Measurements from ENCODE around the gene C3.
"Not testable (repeated sequence)": the region's sequence is repeated elsewhere in the genome, so short reads cannot be mapped to it uniquely, and the experiment has no call there.

The C3 gene

DNA sequence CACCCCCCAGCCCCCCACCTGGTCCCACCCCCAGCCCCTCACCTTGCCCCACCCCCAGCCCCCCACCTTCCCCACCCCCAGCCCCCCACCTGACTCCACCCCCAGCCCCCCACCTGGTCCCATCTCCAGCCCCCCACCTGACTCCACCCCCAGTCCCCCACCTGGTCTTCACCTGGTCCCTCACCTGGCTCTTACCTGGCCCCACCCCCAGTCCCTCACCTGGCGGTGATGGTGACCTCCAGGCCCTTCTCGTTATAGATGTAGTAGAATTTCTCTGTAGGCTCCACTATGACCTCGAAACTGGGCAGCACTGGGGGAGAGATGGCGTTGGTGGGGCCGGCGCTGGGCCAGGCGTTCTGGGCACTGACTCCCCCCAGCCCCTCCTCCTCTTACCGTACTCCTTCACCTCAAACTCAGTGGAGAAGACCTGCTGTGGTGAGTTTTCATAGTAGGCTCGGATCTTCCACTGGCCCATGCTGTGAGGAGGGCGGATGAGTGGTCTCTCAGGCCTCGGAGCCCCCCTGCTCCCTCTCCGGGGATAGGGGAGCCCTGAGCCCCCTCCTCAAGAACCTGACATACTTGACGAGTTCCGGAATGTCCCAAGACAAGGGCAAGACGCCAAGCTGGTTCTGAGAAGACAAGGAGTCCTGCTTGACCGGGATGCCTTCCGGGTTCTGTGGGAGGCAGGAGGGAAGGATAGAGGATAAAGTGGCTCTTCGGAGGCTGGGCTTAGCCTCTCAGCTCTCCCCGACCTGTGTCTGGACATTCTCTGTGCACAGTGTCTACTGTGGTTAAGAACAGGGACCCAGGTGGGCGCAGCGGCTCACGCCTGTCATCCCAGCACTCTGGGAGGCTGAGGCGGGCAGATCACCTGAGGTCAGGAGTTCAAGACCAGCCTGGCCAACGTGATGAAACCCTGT is 6.4 kb downstream of the C3 start:
- no peak for DNase-seq (ENCODE audit: low read depth in 2 of 2)

DNA sequence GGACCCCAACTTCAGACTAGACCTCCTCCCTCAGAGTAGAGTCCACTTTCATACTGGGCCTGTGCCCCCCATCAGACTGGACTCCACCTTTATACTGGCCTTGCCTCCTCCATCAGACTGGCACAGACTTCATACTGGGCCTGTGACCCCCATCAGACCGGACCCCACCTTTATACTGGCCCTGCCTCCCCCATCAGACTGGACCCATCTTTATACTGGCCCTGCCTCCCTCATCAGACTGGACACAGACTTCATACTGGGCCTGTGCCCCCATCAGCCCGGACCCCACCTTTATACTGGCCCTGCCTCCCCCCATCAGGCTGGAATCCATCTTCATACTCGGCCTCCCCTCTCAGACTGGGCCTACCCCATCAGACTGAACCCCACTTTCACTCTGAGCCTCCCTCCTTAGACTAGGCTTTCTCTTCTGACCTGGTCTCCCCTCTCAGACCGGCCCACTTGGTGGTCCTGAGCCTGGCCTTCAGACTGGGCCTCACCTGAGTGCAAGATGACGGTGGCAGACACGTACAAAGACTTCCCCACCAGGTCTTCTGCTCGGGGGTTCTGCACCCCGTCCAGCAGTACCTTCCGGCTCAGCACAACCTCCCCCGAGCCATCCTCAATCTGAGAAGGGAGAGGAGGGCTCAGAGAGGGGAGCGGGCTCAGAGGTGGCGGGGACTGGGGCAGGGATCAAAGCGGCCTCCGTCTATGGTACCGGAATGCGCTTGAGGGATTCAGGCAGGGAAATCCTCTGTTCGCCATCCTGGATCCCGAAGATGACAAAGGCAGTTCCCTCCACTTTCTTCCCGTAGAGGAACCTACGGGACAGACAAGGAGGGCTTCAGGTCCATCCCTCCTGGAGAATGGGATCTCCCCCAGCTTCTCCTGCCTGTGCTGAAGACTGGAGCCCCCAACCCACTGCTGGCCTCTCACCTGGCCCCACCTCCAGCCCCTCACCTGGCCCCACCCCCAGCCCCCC is 7.5 kb downstream of the C3 start:
- no peak for DNase-seq (ENCODE audit: low read depth in 2 of 2)

DNA sequence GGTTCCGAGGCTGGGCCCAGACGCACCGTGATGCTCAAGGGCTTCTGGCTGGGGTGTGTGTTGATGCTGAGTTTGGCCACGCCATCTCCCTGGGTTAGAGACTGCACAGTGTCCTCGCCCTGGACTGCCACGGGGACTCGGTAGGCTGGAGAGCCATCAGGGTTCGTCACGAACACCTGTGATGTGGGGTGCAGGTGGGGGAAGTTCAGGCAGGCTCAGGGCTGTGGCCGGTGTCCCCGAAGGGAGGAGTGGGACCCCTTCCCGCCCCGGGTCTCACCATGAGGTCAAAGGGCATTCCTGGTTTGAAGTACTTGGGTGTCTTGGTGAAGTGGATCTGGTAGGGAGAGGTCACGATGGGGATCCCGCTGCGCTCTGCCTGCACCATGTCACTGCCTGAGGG is 8.2 kb downstream of the C3 start:
- no peak for DNase-seq (ENCODE audit: low read depth in 2 of 2)

DNA sequence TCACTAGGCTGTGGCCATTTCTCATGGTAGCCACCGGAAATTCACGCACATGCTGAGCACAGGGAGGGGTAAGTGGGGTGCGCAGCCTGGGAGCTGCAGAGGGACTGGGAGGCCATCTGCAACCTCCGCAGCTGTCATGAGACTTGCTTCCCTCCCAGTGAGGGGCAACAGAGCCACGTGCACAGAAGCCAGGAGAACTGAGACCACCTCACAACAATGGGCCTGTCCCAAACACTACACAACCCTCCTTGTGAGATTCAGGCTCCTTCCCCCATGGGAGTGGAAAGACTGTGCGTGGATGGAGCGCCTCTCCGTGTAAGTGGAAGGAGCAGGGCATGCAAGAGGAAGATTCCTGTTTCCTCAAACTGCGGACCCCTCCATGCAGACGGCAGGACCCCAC is 8.8 kb downstream of the C3 start:
- DNase-seq (ENCODE audit: low read depth in 2 of 2) = no peak

DNA sequence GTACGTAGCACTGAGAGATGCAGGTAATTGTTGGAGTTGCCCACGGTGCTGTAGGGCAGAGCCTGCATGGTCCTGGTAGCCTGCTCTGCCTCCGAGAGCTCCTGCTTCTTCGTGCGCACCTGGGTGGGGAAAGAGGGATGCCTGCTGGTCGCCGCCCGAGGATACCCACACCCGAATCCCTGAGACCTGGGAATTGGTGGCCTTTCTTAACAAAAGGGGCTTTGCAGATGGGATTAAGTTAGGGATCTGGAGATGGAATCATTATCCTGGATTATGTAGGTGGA is 9.4 kb downstream of the C3 start:
- DNase-seq (ENCODE audit: low read depth in 2 of 2) = no peak

DNA sequence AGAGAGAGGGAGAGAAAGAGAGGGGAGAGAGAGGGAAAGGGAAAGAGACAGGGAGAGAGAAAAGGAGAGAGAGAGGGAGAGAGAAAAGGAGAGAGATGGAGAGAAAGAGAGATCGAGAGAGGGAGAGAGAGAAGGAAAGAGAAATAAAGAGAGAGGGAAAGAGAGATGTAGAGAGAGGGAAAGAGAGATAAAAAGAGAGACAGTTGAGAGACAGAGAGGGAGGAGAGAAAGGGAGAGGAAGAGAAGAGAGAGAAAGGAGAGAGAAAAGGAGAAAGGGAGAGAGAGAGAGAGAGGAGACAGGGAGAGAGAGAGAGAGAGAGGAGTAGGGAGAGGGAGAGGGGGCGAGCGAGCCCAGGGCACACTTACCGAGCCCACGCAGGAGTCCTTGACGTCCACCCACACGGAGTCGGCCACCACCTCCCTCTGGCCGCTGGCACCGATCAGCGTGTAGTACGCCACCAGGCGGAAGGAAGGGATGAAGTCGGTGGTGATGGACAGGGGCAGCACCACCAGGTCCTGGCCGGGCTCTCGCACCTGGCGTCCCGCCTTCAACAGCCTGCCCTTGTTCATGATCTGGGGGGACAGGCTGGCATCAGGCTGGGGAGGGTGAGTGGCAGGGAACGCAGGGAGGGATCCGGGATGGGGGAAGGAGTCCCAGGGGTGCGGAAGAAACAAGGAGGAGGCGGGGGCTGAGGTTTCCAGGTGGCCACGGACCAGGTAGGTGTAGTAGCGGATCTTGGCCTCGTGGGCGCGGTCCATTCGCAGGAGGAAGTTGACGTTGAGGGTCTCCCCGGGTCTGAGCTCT is 10.0 kb downstream of the C3 start:
- DNase-seq (ENCODE audit: low read depth in 2 of 2) = no peak

DNA sequence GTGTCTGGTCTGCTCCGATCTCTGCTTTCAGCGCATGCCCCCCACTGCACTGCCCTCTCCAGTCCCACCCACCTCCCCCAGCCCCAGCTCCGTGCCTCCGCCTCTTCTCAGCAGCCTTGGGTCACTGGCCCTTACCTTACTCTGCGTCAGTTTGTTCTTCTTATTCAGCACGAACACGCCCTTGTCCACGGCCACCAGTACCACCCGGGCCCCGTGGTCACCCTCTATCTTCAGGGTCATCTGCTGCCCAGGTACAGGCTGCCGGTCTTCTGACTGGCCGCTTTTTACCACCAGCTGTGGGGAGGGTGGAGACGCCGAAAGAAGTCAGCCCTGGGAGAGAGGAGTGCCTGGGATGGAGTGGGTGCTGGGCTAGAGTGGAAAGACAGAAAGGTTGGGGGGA is 10.9 kb downstream of the C3 start:
- no peak for DNase-seq (ENCODE audit: low read depth in 2 of 2)

DNA sequence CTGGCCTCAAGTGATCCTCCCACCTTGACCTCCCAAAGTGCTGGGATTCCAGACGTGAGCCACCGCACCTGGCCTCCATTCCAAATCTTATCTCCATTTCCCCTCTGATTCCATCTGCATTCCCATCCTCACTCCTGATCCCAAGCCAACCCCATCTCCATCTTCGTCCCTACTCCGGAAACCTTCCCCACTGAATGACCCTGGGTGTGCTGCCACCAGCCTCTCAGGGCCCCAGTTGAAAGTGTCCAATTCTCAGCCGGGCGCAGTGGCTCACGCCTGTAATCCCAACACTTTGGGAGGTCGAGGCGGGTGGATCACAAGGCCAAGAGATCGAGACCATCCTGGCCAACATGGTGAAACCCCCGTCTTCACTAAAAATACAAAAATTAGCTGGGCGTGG is 11.5 kb downstream of the C3 start:
- DNase-seq (ENCODE audit: low read depth in 2 of 2) = not testable (repeated sequence)

DNA sequence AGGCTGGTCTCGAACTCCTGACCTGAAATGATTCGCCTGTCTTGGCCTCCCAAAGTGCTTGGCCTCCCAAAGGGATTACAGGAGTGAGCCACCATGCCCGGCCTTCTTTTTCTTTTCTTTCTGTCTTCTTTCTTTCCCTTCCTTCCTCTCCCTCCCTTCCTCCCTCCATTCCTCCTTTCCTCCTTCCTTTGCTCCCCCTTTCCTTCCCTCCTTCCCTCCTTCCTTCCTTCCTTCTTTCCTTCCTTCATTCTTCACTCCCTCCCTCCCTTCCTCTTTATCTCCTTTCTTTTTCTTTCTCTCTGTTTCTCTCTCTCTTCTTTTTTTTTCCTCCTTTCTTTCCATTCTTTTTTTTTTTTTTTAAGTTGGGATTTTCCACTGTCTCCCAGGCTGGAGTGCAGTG is 12.1 kb downstream of the C3 start:
- DNase-seq (ENCODE audit: low read depth in 2 of 2) = no peak

DNA sequence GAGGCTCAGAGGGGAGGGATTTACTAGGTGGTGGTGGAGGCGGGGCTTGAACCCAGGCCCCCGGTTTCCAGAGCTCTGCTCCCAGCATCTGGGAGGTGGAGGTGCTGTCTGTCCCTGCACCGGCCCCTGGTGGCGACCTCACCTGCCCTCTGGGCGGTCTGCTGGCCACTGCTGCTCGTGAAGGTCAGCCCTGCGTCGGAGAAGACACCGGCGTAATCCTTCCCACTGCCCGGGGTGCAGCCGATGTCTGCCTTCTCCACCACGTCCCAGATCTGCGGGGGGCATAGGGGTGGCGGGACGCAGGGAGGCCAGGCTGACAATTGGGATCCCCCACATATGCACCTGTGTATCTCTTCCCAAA is 12.8 kb downstream of the C3 start:
- no peak for DNase-seq (ENCODE audit: low read depth in 2 of 2)

DNA sequence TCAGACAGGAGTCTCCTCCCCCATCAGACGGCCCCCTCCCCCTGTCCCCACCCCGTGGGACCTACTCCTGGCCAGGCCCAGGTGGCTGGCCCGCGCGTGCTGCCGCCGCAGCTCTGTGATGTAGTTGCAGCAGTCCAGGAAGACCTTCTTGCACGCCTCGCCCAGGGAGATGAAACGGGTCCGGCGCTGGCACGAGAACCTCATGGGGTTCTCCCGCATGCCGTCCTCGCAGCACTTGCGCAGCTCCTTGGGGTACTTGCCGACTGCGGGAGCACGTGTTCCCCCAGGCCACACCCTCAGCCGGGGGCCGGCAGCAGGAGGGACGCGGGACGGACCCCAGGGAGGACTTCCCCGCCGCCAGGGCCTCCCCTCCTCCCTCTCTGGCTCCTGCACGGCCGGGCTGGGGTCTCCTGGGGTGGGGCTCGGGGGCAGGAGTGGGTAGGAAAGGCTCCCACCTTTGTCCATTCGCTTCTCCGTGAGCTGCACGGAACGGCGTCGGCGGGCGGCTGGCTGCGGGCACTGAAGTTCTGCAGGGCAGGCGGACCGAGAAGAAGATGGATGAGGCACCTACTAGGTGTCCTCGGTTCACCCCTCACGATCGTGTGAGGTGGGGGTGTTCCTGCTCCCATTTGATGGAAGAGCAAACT is 13.3 kb downstream of the C3 start:
- no peak for DNase-seq (ENCODE audit: low read depth in 2 of 2)

DNA sequence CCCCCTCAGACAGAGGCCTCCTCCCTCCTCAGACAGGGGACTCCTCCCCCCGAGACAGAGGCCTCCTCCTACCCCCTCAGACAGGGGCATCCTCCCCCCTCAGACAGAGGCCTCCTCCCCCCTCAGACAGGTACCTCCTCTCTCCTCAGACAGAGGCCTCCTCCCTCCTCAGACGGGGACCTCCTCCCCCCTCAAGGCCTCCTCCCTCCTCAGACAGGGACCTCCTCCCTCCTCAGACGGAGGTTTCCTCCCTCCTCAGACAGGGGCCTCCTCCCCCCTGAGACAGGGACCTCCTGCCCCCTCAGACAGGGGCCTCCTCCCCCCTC is 13.9 kb downstream of the C3 start:
- DNase-seq (ENCODE audit: low read depth in 2 of 2) = no peak

DNA sequence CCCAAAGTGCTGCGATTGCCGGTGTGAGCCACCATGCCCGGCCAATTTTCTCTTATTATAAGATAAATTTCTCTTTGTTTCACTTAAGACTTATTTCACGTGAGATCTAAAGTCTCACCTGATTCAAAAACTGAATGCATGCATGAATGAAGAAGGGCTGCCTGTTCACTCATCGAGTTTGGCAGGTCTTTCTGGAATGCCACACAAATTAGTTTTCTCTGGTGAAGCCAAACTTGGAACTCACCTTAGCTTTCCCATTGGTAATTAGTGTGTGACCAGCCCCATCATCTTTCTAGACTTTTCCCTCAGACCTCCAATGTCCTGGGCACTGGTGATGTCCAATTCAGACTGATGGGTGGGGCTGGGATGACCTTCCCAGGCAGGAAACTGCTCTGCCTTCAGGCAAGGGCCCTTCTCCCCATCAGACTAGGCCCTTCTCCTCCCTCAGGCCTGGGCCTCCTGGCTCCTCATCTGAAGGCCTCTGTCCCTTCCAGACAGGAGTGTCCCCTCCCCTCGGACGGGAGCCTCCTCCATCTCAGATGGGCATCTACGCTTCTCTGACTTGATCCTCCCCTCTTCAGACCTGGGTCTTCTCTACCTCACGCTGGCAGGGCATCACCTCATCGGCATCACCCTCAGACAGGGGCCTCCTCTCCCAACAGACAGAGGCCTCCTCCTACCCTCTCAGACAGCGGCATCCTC is 14.4 kb downstream of the C3 start:
- DNase-seq (ENCODE audit: low read depth in 2 of 2) = no peak

DNA sequence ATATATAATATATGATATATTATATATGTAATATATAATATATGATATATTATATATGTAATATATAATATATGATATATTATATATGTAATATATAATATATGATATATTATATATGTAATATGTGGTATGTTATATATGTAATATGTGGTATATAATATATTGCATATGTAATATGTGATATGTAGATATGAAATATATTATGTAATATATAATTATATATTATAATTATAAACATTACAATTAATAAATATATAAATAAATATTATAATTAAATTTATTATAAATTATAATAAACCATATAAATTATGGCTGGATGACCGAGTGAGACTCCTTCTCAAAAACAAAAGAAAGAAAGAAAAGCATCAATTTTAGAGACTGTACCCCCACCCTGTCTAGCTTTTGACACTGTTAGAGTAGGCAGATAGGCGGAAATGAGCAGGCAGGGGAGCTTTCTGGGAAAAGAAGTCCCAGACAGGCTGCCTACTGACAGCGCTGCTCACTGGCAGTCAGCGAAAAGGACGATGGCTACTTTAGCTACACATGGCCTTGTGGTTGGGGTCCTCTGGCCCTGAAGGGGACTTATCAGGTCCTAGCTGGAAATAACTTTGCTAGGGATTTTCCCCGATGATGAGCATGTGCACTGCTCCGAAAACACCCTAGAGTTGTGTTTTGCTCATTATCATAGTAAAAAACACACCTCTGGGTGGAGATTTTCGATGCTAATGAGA is 19.7 kb downstream of the C3 start:
- DNase-seq (ENCODE audit: low read depth in 2 of 2) = no peak

DNA sequence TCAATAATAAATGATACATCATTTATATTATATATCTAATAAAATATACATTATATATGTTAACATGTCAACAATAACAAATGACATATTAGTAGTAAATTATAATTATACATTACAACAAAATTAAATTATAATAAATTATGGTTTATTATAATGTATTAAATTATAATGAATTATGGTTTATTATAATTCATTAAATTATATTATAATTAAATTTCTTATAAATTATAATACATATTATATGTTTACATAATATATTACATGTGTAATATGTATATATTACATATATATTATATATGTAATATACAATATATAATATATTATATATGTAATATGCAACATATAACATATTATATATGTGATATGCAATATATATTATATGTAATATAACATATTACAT is 20.5 kb downstream of the C3 start:
- DNase-seq (ENCODE audit: low read depth in 2 of 2) = no peak

DNA sequence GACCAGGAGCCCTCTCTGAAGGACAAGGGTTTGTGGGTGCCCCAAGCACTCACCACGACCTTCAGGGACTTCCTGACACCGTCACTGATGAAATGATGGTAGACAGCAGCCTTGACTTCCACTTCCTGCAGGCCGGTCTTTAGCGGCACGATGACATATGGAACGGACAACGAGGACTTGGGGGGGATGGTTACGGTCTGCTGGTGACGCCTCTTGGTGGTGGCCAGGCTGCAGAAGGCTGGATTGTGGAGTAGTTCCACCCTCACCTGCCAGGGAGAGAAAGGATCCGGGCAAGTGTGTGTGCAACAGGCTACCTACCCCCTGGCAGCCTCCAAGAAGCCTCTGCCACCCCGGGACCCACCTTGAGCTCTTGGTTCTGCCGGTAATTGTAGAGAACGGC is 23.2 kb downstream of the C3 start:
- no peak for DNase-seq (ENCODE audit: low read depth in 2 of 2)

DNA sequence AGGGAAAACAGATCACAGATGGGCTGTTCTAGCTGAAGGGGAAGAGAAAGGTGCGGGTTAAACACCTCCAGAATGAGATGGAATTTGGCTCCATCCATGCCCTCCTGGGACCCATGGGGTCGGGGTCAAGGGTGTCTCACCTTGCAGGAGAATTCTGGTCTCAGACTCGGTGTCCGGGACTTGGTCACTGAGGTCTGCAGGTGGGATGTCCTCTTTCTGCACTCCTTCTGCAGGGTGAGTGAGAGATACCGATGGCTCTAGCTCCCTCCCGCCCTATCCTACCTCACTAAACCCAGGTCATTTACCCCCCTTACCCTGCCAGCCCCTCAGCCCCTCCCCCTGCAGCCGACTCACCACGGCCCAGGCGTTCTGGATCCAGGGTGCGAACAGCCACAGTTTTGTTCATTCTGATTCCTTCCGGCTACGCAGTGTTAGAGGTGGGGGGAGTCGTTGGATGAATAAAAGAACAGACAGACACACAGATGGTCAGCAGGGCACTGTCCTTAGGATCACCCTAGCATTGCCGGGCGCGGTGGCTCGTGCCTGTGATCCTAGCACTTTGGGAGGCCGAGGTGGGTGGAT is 24.1 kb downstream of the C3 start:
- DNase-seq (ENCODE audit: low read depth in 2 of 2) = no peak

DNA sequence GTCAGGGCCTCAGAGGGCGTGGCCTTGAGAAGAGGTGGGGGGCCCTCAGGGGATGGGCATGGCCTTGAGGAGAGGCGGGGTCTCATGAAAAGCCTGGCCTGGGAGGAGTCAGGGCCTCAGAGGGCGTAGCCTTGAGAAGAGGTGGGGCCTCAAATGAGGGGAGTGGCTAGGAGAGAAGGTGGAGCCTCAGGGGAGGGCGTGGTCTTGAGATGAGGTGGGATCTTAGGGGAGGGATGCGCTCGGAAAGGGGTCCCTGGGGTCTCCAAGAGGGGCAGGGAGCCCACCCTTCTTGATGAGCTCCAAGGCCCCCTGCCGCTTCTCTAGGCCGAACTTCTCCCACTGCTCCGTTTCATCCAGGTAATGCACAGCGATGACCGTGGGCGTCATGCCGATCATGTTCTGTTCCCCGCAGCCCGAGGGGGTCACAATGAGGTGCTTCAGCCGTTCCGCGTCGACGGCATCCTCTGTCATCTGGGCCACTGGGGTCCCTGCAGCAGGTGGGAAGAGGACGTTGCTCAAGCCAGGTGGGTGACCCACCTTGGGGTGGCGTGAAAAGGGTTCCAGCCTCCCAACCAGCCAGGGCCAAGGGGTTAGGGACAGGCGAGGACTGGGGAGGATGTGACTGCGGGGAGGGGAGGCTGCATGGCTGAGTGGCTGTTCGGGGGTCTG is 26.2 kb downstream of the C3 start:
- no peak for DNase-seq (ENCODE audit: low read depth in 2 of 2)

DNA sequence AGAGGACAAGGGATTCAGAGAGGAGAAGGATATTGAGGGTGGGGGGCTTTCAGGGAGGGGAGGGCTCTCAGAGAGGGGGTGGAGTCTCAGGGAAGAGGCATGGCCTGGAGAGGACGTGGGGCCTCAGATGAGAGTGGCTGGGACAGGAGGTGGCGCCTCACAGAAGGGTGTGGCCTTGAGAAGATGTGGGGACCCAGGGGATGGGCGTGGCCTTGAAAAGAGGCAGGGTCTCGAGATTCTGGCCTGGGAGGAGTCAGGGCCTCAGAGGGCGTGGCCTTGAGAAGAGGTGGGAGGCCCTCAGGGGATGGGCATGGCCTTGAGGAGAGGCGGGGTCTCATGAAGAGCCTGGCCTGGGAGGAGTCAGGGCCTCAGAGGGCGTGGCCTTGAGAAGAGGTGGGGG is 26.8 kb downstream of the C3 start:
- no peak for DNase-seq (ENCODE audit: low read depth in 2 of 2)

DNA sequence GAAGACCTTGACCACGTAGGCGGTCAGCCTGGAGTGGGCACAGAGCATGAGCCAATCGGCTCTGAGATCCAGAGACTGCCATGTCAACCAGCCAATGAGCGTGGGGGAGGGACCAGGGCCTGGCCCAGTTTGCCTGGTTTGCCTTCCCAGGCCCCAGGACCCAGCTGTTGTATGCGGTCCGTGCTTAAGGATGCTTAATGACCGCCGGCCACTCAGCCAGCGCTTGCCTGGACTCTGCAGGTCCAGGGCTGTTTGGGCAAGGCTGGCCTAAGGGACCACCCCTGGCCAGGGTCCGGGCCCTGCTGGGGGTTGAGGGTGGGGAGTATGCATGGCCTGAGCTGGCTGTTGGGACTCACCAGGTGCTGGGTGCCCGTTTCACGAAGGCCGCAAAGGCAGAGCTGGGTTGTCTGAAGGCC is 27.4 kb downstream of the C3 start:
- no peak for DNase-seq (ENCODE audit: low read depth in 2 of 2)
